Cardiac fibroblast (primary cell): ENCODE measurements around the gene DIAPH2.
A peak's percentile ranks its signal among the peaks of the same experiment; 100 is the strongest.

Experiments
- DNase-seq, 2 donors: peaks; one replicate each; pipeline versions ENCODE4 v3.0.0 to v3.0.0-alpha.2; 2010; ENCODE audit warnings: low read depth in 2 of 2
- H3K4me3 ChIP-seq, 2 donors: replicated peaks in 1 of 2; 1 replicate in 1 of 2; 2 replicates in 1 of 2; pipeline ENCODE4 v1.5.1; 2011; ENCODE audit warnings: low read depth in 2 of 2, low read length in 2 of 2, mild to moderate bottlenecking in 2 of 2, moderate library complexity in 1 of 2
- TF ChIP-seq, protein P1 (sequence below): IDR thresholded peaks from one replicate; pipeline ENCODE4 v1.5.1; 2011; ENCODE audit warnings: low read depth, mild to moderate bottlenecking, low read length, inconsistent platforms

Gene DIAPH2

DNA sequence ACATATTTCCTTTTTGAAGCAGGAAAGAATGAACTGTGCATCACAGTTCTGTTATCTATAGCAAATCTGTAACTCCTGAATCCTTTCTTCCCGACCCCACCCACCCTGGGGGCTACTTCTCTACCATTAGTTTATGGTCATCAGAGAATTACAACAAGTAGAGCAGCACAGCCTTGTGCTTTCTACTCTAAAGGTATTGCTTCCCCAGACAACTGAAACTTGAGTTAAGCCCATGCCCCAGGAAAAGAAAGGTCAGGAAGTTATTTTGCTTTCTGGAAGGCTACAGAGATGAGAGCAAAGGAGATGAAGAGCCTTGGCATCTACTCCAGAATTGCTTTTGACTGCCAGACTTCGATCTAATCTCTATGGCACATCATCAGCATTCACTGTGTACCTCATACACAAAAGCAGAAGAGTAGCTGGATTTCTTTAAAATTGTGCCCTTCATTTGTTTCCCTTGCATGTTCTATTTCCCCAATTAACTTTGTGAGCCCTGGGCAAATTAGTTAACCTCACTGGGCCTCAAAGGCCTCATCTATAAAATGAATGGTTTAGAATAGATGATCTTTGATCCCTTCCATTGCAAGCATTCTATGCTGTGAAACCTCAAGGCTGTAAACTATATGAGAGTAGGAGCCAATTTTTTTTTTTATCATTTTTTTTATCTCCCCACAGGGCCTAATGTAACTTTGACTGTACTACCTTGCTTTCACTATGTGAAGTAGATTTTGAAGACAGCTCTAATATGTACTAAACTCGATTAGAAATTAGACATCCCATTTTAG, 794.7 kb downstream of the DIAPH2 start:
- TF ChIP-seq, protein P1, sequence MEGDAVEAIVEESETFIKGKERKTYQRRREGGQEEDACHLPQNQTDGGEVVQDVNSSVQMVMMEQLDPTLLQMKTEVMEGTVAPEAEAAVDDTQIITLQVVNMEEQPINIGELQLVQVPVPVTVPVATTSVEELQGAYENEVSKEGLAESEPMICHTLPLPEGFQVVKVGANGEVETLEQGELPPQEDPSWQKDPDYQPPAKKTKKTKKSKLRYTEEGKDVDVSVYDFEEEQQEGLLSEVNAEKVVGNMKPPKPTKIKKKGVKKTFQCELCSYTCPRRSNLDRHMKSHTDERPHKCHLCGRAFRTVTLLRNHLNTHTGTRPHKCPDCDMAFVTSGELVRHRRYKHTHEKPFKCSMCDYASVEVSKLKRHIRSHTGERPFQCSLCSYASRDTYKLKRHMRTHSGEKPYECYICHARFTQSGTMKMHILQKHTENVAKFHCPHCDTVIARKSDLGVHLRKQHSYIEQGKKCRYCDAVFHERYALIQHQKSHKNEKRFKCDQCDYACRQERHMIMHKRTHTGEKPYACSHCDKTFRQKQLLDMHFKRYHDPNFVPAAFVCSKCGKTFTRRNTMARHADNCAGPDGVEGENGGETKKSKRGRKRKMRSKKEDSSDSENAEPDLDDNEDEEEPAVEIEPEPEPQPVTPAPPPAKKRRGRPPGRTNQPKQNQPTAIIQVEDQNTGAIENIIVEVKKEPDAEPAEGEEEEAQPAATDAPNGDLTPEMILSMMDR: no peak
- H3K4me3 ChIP-seq: no peak overlapping the region
- DNase-seq: no peak

DNA sequence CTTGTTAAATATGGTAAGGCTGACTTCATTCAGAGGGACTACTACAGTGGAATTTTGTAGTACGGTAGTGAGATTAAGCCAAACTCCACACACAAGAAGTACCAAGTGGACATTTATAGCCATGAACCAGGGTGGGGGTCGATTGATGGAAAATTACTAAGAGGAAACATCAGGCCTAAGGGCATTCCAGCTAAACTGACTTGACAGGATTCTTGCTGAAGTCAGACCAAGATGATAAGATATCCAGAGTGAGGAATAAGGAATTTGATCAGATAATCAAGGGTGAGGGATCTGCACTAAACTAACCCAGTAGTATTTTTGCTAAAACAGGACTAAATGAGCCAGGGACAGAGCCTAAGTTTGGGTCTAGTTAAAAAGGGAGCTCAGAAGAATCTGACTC, 796.6 kb downstream of the DIAPH2 start:
- no peak overlapping the region for H3K4me3 ChIP-seq
- DNase-seq: no peak
- TF ChIP-seq, protein P1: no peak

DNA sequence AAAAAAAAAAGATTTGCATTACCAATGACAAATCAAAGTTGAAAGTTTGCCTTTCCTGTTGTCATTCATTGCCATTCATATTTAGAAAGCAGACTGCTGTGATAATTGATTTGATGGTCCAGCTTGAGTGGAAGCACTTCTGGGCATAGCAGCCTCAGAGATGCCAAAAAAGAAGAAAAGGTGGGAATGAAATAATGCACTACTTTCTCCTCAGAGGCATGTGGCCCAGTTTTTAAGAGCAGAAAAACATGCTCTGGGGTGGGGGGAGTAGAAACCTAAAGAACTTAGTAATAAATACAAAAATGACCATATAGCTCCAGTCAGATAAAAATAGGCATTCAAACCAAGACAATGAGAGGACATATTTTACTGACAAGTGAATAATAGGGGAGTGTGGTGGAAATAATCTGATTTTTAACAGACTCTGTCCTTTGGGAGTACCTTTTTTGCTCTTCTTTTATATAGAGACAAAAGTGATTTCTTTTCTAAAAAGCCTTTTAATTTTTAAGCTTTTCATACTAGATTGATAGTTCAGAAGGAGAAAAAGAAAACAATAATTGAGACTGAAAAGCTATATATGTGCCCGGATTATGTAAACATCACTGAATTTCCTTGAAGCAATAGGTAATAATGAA, 798.1 kb downstream of the DIAPH2 start:
- no peak for DNase-seq
- TF ChIP-seq, protein P1: no peak

DNA sequence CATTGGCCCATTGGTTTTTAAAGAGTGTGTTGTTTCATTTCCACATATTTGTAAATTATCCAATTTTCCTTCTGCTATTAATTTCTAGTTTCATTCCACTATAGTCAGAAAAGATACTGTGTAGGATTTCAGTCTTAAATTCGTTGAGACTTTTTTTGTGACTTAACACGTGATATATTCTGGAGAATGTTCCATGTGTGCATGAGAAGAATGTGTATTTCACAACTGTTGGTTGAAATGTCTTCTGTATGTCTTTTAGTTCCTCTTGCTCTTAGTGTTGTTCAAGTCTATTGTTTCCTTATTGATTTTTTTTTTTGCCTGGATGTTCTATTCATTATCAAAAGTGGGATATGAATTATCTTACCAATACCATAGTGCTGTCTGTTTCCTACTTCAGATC, 806.0 kb downstream of the DIAPH2 start:
- TF ChIP-seq, protein P1: no peak
- DNase-seq: peak in 1 of 2 donors; percentile 1

More for the DNA sequence above, 798.1 kb downstream of the DIAPH2 start:
- no peak overlapping the region for H3K4me3 ChIP-seq

DNA sequence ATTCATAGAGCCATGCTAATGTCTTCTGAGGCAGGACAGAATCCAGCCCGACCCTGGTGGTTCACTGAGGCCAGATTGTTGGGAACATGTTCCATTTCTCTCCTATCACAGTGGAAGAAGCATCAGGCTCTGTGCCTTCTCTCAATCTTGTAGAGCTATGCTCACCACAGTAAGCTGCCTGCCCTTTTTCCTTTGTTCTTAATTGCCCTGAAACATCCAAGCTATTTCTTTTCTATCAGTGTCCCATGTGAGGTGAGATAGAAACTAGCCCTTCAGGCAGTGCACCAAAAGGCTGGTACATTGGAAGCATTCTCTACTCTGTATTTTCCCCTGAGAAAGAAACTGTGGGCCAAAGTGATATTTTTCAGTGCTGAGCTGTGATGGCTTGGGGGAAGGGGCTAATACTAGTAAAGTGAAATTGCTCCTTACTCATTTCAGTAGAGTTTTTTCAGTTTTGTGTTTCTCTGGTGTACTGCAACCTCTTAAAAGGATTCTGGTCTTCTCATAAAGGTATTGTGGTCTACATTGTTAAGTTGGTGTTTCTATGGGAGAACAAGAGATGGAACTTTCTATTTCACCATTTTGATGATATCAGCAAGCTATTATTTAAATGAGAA, 810.2 kb downstream of the DIAPH2 start:
- no peak overlapping the region for H3K4me3 ChIP-seq
- TF ChIP-seq, protein P1: no peak
- no peak for DNase-seq

More for the DNA sequence above, 806.0 kb downstream of the DIAPH2 start:
- no peak overlapping the region for H3K4me3 ChIP-seq

DNA sequence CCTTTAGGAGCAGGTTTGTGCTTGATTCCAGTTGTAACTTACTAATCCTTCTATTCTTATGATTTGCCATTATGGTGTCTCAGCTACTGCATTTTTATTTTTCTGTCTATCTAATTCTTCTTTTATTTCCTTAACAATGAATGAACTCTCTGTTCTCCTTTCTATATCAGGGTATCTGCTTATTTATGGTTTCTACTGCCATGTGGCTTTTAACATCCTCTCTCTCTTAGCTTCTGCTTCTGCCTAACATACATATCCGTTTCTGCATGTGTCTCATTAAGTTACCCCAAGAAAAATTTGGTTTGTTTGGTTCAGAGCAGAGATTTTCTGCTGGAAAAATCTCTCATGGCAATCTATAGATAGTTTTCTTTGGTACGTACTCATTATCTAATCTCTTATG, 813.5 kb downstream of the DIAPH2 start:
- TF ChIP-seq, protein P1: no peak
- no peak for DNase-seq
- H3K4me3 ChIP-seq: no peak overlapping the region
